ENCODE measurements around the gene TRPM2.

Gene TRPM2

GRCh38 chr21:44448651-44449131 lies 95.3 kb downstream of the TRPM2 start:
- ATAC-seq, result no peak

GRCh38 chr21:44449473-44450363 lies 96.3 kb downstream of the TRPM2 start:
- ATAC-seq, result no peak

GRCh38 chr21:44450402-44450801 lies 97.0 kb downstream of the TRPM2 start:
- ATAC-seq, result no peak

- no peak for ATAC-seq
Observed at GRCh38 chr21:44450999-44451398, 97.6 kb downstream of the TRPM2 start.

- ATAC-seq, result no peak
Observed at GRCh38 chr21:44453120-44453519, 99.7 kb downstream of the TRPM2 start.

- no peak for ATAC-seq
Observed at GRCh38 chr21:44454058-44454457, 100.6 kb downstream of the TRPM2 start.

GRCh38 chr21:44454747-44455523 lies 101.5 kb downstream of the TRPM2 start, which contains the start of gene LRRC3:
LRRC3 (plus strand) TSS chr21:44455510; CDS start chr21:44456645, 1,135 bp downstream.
- peak; percentile 63 to 70 for ATAC-seq

GRCh38 chr21:44455524-44456213 lies 102.2 kb downstream of the TRPM2 start:
- peak; percentile 53 to 55 for ATAC-seq

- ATAC-seq, result no peak
Observed at GRCh38 chr21:44456214-44456914, 102.9 kb downstream of the TRPM2 start.

- ATAC-seq, result no peak
Observed at GRCh38 chr21:44456915-44457736, 103.7 kb downstream of the TRPM2 start.

GRCh38 chr21:44458971-44459711 lies 105.7 kb downstream of the TRPM2 start:
- ATAC-seq, result no peak

GRCh38 chr21:44459712-44460440 lies 106.5 kb downstream of the TRPM2 start:
- no peak for ATAC-seq

GRCh38 chr21:44460441-44460755 lies 107.0 kb downstream of the TRPM2 start:
- ATAC-seq, result no peak

- ATAC-seq, result no peak
Observed at GRCh38 chr21:44461005-44461404, 107.6 kb downstream of the TRPM2 start.

- ATAC-seq, result no peak
Observed at GRCh38 chr21:44461464-44462001, 108.1 kb downstream of the TRPM2 start.

- ATAC-seq, result no peak
Observed at GRCh38 chr21:44462086-44462833, 108.8 kb downstream of the TRPM2 start.

GRCh38 chr21:44462834-44463200 lies 109.4 kb downstream of the TRPM2 start:
- no peak for ATAC-seq

GRCh38 chr21:44463724-44464123 lies 110.3 kb downstream of the TRPM2 start:
- ATAC-seq, result no peak

GRCh38 chr21:44464351-44464750 lies 110.9 kb downstream of the TRPM2 start:
- no peak for ATAC-seq
